HG03439 (cell line): Measurements from ENCODE around the gene SLC39A7.

Experiments
- ATAC-seq: cut with Tn5 transposase; IDR thresholded peaks from one replicate; pipeline ENCODE4 v1.9.1; 2021; ENCODE audit warnings: mild to moderate bottlenecking, moderate library complexity; ENCODE audit not compliant: unreplicated experiment

The SLC39A7 gene

DNA sequence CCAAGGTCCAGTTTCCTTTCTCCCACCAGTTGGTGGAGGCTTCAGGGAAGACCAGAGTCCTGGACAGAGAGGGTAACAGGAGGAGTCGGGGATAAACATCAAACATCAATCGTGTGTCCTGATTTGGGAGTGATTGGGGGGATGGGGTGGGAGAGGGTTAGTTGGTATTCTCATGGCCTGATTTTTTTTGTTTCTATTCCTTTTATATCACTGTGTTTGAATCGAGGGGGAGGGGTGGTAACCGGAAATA, 3.4 kb downstream of the SLC39A7 start:
- no peak for ATAC-seq

DNA sequence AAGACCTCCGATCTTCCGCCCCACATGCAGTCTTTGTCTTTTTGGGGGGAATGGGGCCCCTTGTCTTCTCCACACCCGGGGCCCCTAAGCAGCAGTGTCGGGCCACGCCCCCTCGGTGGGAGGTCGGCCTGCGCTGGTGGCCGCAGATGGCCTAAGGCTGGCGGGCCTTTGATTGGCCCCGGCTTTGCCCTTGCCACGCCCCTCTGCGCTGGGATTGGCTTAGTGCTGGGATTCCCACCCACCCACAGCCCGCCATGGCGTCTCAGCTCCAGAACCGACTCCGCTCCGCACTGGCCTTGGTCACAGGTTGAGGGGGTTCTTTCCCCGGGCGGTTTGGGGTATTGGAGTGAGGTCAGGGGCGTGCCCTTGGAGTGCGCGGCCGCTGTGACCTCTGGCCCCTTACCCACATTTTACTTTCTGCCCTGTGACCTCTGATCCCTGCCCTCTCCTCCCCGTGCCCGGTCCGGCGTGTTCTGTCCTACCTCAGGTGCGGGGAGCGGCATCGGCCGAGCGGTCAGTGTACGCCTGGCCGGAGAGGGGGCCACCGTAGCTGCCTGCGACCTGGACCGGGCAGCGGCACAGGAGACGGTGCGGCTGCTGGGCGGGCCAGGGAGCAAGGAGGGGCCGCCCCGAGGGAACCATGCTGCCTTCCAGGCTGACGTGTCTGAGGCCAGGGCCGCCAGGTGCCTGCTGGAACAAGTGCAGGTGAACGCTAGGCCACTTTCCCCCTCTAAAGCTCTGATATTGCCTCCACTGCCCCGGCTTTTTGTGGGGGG, 3.9 kb downstream of the SLC39A7 start, which contains the start of gene HSD17B8:
HSD17B8 (plus strand) TSS at position 241 of the 776 bp plus-strand sequence; CDS start at position 255, 14 bp downstream.
- ATAC-seq: peak; percentile 37

DNA sequence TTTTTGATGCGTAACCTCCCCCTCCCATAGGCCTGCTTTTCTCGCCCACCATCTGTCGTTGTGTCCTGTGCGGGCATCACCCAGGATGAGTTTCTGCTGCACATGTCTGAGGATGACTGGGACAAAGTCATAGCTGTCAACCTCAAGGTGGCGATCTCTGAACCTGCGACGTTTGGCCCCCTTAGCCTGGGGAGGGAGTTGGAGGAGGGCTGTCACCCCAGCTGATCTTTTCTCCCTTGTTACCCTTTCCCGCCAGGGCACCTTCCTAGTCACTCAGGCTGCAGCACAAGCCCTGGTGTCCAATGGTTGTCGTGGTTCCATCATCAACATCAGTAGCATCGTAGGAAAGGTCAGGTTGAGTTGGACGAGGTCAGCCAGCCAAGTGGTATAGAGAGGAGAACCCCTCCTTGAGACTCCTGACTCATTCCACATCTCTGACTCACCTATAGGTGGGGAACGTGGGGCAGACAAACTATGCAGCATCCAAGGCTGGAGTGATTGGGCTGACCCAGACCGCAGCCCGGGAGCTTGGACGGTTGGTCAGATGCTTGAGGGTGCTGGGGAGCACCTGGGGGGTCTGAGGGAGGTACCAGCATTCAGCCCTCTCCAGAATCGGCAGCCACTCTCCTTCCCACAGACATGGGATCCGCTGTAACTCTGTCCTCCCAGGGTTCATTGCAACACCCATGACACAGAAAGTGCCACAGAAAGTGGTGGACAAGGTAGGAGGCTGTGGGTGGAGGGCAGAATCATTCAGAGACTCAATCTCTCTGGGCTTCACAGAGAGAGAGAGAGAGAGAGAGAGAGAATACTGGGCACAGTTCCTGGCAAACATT, 4.7 kb downstream of the SLC39A7 start:
- no peak for ATAC-seq

- ATAC-seq: no peak
These were observed 5.6 kb downstream of the SLC39A7 start for GRCh38 chr6:33206027-33206863.

DNA sequence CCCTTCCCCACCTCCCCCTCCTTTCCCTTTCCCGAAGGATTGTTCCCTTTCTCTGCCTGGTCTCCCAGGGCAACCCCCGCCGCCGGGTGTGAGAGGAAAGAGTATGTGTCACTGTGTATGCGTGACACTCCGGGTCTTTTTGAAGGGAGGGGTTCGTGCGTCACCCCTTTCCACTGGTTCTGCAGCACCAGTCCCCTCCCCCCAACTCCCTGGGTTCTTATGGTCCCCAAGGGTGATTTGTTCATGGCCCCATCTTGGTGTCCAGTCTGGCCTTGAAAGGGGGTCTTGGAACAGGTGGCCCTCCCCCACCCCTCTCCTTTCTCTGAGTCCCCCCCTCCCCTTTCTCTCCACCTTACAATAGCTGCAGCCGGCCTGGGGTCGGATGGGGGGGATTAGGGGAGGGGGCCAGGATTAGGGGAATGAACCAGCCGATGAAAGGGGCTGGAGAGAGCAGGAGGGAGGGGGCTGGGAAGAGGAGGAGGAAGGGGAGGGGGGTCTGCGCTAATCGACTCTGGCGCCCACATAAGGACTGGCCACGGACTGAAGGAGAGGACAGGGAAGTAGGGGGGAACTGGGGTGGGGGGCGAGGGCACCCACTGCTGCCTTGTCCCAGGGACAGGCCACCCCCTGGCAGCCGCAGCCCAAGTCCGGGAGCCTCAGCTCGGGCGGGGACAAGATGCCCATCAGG, 6.3 kb downstream of the SLC39A7 start:
- ATAC-seq: no peak

- ATAC-seq: no peak
These were observed 7.0 kb downstream of the SLC39A7 start for GRCh38 chr6:33207552-33208090.

GRCh38 chr6:33208091-33208967, 7.7 kb downstream of the SLC39A7 start, which contains the start of gene RING1:
Gene RING1 (plus strand): TSS chr6:33208500. CDS start chr6:33208823, 323 bp downstream.
- no peak for ATAC-seq

DNA sequence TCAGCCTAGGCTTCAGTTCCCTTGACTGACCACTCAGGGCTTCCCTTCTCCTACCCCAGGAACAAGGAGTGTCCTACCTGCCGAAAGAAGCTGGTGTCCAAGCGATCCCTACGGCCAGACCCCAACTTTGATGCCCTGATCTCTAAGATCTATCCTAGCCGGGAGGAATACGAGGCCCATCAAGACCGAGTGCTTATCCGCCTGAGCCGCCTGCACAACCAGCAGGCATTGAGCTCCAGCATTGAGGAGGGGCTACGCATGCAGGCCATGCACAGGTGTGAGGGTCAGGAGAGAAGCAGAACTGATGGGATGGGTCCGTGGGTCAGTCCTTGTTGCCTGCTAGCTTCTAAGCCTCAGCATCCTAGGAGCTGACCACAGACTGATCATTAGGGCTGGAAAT, 9.2 kb downstream of the SLC39A7 start:
- ATAC-seq: no peak

- ATAC-seq: no peak
These were observed 10.5 kb downstream of the SLC39A7 start for GRCh38 chr6:33211136-33211535.

DNA sequence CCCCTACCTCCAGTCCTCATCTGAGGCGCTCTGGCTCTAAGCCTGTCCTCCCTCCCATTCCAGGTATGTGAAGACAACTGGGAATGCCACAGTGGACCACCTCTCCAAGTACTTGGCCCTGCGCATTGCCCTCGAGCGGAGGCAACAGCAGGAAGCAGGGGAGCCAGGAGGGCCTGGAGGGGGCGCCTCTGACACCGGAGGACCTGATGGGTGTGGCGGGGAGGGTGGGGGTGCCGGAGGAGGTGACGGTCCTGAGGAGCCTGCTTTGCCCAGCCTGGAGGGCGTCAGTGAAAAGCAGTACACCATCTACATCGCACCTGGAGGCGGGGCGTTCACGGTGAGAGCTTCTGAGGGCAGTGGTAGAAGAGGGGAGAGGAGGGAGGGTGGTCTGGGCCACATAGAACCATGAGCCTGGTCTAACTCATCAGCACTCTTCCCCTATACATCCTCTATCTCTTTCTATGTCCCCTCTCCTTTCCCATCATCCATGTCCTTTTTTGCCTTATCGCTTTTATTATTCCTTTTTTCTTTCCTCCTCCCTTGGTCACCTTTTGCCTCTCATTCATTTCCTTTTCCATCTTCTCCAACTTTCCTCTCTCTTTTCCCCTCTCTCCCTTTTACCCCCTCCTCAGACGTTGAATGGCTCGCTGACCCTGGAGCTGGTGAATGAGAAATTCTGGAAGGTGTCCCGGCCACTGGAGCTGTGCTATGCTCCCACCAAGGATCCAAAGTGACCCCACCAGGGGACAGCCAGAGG, 11.2 kb downstream of the SLC39A7 start:
- ATAC-seq: no peak

- ATAC-seq: no peak
These were observed 12.1 kb downstream of the SLC39A7 start for GRCh38 chr6:33212857-33213165.

GRCh38 chr6:33213166-33213988, 12.7 kb downstream of the SLC39A7 start:
- no peak for ATAC-seq

- no peak for ATAC-seq
These were observed 13.3 kb downstream of the SLC39A7 start for GRCh38 chr6:33213989-33214335.

GRCh38 chr6:33215271-33216116, 14.8 kb downstream of the SLC39A7 start:
- ATAC-seq: no peak

GRCh38 chr6:33216117-33216649, 15.5 kb downstream of the SLC39A7 start:
- ATAC-seq: no peak

DNA sequence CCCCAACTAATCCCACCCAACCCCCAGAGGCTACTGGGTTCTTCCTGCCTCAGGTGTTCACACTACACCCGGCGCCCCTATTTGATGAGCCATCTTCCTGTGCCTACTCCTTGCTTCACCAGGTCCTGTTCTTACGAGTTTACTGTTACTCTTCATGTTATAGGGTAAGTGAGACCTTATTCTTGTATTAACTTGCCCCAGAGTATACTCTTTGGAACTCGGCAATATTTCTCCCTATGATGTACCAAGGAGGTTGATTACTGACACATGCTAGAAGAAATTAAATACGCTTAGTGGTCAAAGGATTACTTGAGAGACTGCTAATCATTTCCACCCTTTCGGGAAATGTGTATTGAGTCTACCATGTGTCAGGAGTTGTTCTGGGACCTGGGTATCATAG, 16.6 kb downstream of the SLC39A7 start:
- no peak for ATAC-seq

DNA sequence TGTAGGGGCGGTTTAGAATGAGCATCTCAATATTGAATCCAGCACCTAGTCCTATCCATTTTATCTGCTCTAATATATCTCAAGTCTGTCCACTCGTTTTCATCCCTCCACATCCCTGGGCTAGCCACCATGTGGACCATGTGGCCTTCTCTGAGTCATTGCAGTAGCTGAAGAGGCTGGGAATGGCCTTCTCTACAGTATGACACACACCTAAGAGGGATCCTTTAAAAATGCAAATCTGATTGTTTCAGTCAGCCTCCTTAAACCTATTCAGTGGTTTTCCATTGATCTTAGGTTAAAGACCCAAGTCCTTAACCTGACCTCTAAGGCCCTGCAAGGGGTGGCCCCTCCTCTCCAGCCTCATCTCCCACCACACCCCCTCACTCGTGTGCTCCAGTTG, 17.0 kb downstream of the SLC39A7 start:
- ATAC-seq: no peak
